ENCODE measurements around the gene SCN3B. TPM values are rescaled to one million over a fixed set of nuclear protein-coding genes. Genes with fewer than 3 reads are reported as not detected.

SCN3B gene
- total RNA-seq, 2 experiments from 2014 or later = not detected

Other genes starting within 250 kb of the SCN3B start
- gene GRAMD1B, start 224.4 kb downstream of the SCN3B start, total RNA-seq = 10 to 100 TPM; 35.3 to 36.3 TPM
- 10 to 100 TPM; 11.2 to 13.7 TPM for gene ZNF202, start 87.0 kb upstream of the SCN3B start, total RNA-seq
- gene OR6X1, start 99.9 kb upstream of the SCN3B start, total RNA-seq = not detected
- gene OR6M1, start 151.7 kb upstream of the SCN3B start, total RNA-seq = not detected
- gene TMEM225, start 231.0 kb upstream of the SCN3B start, total RNA-seq = not detected
- not detected for gene OR8D4, start 247.5 kb upstream of the SCN3B start, total RNA-seq